HL-60 (cell line): ENCODE results near the gene LINS1.

Experiments used
- DNase-seq, 2 experiments: peaks; one replicate each; pipeline ENCODE4 v3.0.0-alpha.2; 2010 to 2020; ENCODE audit warnings: low read depth in 1 of 2, low spot score in 1 of 2
- H3K27ac ChIP-seq: fragments of 250-450 bp; sonication (Bioruptor Pico); replicated peaks from 2 replicates; pipeline ENCODE4 v1.5.1; 2020; ENCODE audit warnings: mild to moderate bottlenecking, moderate library complexity
- H3K27me3 ChIP-seq: fragments of 250-450 bp; sonication (Bioruptor Pico); 2 replicates; pipeline ENCODE4 v1.5.1; 2021; ENCODE audit warnings: mild to moderate bottlenecking, moderate library complexity; ENCODE audit not compliant: insufficient read depth, poor library complexity, severe bottlenecking
- H3K4me3 ChIP-seq: replicated peaks from 2 replicates; pipeline ENCODE4 v1.5.1; 2011; ENCODE audit warnings: mild to moderate bottlenecking, control low read depth, low read length; ENCODE audit not compliant: insufficient read depth
- GABPA ChIP-seq: IDR thresholded peaks from 2 replicates; pipeline ENCODE4 v1.6.1; 2012; ENCODE audit warnings: low read depth
- POLR2AphosphoS5 ChIP-seq: IDR thresholded peaks from 2 replicates; pipeline ENCODE4 v1.6.1; 2012; ENCODE audit warnings: low read depth
- SPI1 ChIP-seq: IDR thresholded peaks from 2 replicates; pipeline ENCODE4 v1.6.1; 2012; ENCODE audit warnings: low read depth, mild to moderate bottlenecking, borderline replicate concordance
- TF ChIP-seq, protein P1 (sequence below): IDR thresholded peaks from one replicate; pipeline ENCODE4 v1.5.1; 2011; ENCODE audit warnings: low read length, control low read depth, inconsistent platforms; ENCODE audit not compliant: insufficient read depth
- TF ChIP-seq, protein P2 (sequence below): IDR thresholded peaks from 2 replicates; pipeline ENCODE4 v1.6.1; 2012; ENCODE audit warnings: low read depth; ENCODE audit not compliant: insufficient replicate concordance

Gene LINS1

DNA sequence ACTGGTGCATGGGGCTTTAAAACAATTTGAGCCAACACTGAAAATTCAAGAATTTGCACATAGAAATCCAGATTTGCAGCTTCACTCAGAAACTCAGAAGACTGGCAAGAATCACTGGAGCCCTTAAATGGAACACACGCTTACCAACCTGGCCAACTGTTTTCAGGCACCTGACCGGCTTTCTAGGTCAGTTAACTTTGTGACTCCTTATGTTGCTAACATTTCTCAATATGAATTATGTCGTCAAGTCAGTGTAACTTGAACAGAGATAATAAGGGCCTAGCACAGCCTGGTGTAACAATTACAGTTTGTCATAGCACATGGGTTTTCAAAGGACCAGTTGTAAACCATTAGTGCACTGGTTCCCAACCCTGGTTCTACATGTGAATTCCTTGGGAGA is 80.1 kb downstream of the LINS1 start:
- DNase-seq: no peak
- TF ChIP-seq, protein P1, sequence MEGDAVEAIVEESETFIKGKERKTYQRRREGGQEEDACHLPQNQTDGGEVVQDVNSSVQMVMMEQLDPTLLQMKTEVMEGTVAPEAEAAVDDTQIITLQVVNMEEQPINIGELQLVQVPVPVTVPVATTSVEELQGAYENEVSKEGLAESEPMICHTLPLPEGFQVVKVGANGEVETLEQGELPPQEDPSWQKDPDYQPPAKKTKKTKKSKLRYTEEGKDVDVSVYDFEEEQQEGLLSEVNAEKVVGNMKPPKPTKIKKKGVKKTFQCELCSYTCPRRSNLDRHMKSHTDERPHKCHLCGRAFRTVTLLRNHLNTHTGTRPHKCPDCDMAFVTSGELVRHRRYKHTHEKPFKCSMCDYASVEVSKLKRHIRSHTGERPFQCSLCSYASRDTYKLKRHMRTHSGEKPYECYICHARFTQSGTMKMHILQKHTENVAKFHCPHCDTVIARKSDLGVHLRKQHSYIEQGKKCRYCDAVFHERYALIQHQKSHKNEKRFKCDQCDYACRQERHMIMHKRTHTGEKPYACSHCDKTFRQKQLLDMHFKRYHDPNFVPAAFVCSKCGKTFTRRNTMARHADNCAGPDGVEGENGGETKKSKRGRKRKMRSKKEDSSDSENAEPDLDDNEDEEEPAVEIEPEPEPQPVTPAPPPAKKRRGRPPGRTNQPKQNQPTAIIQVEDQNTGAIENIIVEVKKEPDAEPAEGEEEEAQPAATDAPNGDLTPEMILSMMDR: no peak
- no peak for TF ChIP-seq POLR2AphosphoS5
- TF ChIP-seq, protein P2, sequence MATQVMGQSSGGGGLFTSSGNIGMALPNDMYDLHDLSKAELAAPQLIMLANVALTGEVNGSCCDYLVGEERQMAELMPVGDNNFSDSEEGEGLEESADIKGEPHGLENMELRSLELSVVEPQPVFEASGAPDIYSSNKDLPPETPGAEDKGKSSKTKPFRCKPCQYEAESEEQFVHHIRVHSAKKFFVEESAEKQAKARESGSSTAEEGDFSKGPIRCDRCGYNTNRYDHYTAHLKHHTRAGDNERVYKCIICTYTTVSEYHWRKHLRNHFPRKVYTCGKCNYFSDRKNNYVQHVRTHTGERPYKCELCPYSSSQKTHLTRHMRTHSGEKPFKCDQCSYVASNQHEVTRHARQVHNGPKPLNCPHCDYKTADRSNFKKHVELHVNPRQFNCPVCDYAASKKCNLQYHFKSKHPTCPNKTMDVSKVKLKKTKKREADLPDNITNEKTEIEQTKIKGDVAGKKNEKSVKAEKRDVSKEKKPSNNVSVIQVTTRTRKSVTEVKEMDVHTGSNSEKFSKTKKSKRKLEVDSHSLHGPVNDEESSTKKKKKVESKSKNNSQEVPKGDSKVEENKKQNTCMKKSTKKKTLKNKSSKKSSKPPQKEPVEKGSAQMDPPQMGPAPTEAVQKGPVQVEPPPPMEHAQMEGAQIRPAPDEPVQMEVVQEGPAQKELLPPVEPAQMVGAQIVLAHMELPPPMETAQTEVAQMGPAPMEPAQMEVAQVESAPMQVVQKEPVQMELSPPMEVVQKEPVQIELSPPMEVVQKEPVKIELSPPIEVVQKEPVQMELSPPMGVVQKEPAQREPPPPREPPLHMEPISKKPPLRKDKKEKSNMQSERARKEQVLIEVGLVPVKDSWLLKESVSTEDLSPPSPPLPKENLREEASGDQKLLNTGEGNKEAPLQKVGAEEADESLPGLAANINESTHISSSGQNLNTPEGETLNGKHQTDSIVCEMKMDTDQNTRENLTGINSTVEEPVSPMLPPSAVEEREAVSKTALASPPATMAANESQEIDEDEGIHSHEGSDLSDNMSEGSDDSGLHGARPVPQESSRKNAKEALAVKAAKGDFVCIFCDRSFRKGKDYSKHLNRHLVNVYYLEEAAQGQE: no peak
- no peak for TF ChIP-seq GABPA
- no peak for TF ChIP-seq SPI1

DNA sequence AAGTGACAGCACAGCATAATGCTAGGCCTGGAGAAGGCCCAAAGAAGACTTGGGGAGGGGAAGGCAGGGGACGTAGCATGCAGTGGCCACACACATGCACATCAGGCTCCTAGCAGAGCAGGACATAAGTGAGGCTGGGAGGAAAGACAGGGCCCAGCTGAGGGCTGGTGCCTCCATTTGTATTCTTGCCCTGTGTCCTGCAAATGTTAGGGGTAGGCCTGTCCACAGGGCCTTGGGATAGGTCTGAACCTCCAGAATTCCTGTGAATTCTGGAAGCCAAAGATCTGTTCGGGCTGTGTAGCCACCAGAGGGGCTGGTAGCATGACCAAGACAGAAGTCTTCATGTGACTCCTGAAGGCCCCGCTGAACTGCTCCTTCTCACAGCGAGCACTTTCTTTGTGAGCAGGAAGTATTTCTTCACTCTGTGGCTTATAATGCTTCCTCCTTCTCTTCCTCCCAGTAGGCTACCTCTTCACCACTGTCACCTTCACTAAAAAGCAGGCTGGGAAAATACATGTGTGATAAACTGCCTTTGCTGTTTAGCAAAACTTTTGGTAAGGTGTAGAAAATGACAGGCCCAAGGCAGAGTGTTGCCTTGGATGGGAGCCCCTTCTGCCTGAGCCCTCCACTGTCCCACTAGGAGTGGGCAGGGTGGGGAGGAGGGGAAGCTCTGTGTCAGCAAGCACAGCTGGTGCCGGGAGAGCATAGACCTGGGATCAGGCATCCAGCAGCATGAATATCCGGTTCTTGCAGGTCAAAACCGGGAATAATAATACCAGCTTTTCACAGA is 81.7 kb downstream of the LINS1 start:
- Histone ChIP-seq H3K27ac (peak overlapping the region; percentile 94), H3K27me3 (no peaks in the 10 kb centered on the region), H3K4me3 (no peak overlapping the region; the same call in 1 of the 2 replicates)
- DNase-seq: peak; percentile 69 to 90
- TF ChIP-seq, protein P2: peak; percentile 38
- TF ChIP-seq POLR2AphosphoS5: peak; percentile 69; the same call in 1 of the 2 replicates
- TF ChIP-seq SPI1: peak; percentile 80
- TF ChIP-seq GABPA: no peak

More for the DNA sequence above, 80.1 kb downstream of the LINS1 start:
- Histone ChIP-seq H3K4me3 (no peak overlapping the region), H3K27ac (peak overlapping the region; percentile 94), H3K27me3 (no peaks in the 10 kb centered on the region)

DNA sequence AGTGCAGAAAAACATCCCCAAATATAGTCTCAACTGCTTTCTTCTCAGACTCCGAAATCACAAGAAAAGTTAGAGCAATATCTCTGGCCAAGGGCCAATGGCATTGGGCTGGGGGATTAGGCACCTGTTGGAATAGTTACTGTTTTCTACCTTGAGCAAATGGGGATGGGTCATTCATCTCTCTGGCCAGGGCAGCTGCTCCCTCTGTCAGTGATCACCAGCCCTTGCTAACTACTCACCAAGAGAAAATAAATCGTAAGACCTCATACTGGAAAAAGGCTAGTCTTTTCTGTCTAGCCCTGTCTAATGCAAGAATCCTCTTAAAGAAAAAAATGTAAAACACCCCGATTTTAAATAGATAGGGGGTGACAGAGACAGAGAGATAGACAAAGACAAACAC is 84.1 kb downstream of the LINS1 start:
- Histone ChIP-seq H3K4me3 (no peak overlapping the region), H3K27ac (peak overlapping the region; percentile 39), H3K27me3 (no peaks in the 10 kb centered on the region)
- TF ChIP-seq, protein P1: no peak
- TF ChIP-seq POLR2AphosphoS5: no peak
- TF ChIP-seq GABPA: no peak
- TF ChIP-seq SPI1: no peak
- TF ChIP-seq, protein P2: no peak
- DNase-seq: no peak
